DND-41 (cell line): ENCODE measurements around the gene ZBTB6.

Experiments
- EZH2 ChIP-seq: IDR thresholded peaks from 3 replicates; pipeline ENCODE4 v1.6.1; 2012; ENCODE audit warnings: borderline replicate concordance, low read depth, mild to moderate bottlenecking, moderate library complexity, low read length, inconsistent platforms; ENCODE audit not compliant: severe bottlenecking
- TF ChIP-seq, protein P1 (sequence below): IDR thresholded peaks from 2 replicates; pipeline ENCODE4 v1.5.1; 2012; ENCODE audit warnings: borderline replicate concordance, low read length, moderate library complexity, mild to moderate bottlenecking; ENCODE audit not compliant: poor library complexity, severe bottlenecking; ENCODE audit errors: extremely low read depth

DNA sequence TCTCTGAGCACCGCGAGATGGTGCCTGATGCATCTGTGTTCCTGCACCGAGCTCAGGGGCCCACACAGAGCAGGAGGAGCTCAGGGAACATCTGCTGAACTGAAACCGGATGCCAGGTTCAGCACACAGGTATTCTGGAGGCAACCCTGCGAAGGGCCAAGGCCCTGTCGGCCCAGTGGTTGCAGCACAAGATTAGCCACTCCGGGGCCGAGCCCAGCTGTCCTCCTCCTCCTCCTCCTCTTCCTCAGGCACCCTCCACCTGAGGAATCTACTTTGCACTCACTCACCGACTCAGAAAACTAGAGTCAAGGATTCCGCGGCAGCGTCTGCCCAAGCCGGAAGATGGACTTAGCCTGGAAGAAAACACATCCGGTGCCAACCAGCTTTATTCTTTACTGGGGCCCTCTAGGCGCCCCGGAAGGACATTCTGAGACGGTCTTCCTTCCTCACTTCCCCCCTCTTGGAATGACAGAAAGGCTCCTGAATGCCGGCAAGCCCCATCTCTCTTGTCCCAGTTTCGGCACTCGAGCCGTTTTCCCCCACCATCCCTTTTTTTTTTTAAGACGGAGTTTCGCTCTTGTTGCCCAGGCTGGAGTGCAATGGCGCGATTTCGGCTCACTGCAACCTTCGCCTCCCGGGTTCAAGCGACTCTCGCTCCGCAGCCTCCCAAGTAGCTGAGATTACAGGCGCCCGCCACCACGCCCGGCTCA is at the start of gene ZBTB6:
- TF ChIP-seq, protein P1, sequence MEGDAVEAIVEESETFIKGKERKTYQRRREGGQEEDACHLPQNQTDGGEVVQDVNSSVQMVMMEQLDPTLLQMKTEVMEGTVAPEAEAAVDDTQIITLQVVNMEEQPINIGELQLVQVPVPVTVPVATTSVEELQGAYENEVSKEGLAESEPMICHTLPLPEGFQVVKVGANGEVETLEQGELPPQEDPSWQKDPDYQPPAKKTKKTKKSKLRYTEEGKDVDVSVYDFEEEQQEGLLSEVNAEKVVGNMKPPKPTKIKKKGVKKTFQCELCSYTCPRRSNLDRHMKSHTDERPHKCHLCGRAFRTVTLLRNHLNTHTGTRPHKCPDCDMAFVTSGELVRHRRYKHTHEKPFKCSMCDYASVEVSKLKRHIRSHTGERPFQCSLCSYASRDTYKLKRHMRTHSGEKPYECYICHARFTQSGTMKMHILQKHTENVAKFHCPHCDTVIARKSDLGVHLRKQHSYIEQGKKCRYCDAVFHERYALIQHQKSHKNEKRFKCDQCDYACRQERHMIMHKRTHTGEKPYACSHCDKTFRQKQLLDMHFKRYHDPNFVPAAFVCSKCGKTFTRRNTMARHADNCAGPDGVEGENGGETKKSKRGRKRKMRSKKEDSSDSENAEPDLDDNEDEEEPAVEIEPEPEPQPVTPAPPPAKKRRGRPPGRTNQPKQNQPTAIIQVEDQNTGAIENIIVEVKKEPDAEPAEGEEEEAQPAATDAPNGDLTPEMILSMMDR = no peak
- TF ChIP-seq EZH2 = no peak
